Caco-2 (cell line): Measurements from ENCODE around the gene USP37. TPM values are rescaled to one million over a fixed set of nuclear protein-coding genes. Genes with fewer than 3 reads are reported as not detected.

ENCODE experiments used
- BruUV-seq: library from RNA; stranded (reverse); fragments of 400-500 nt; replicated peaks from 2 replicates; lab custom pipeline; 2021; lab: Mats Ljungman, UMichigan
- CTCF ChIA-PET: fragments of 300-600 bp; sonication (Branson Sonifier 250); formaldehyde crosslinking; loops from one replicate; lab custom pipeline; 2022; ENCODE audit warnings: antibody characterized with exemption; lab: Charles Lee
- POLR2A ChIA-PET: fragments of 300-600 bp; sonication (Branson Sonifier 250); formaldehyde crosslinking; loops from one replicate; lab custom pipeline; 2022; ENCODE audit warnings: antibody characterized with exemption; lab: Charles Lee
- DNase-seq, 2 experiments: peaks; one replicate each; pipeline versions ENCODE4 v3.0.0 to v3.0.0-alpha.2; 2020 to 2022
- H3K27me3 ChIP-seq: replicated peaks from 2 replicates; pipeline ENCODE4 v1.6.0; 2011; ENCODE audit warnings: low read length; ENCODE audit not compliant: control insufficient read depth, insufficient read depth
- H3K36me3 ChIP-seq: 2 replicates; pipeline ENCODE4 v1.5.1; 2011; ENCODE audit warnings: low read length; ENCODE audit not compliant: control insufficient read depth, insufficient read depth
- H3K4me1 ChIP-seq: fragments of 250-450 bp; sonication (Bioruptor Pico); 2 replicates; pipeline ENCODE4 v1.5.1; 2020; ENCODE audit warnings: mild to moderate bottlenecking
- H3K4me3 ChIP-seq: 2 replicates; pipeline ENCODE4 v1.5.1; 2011; ENCODE audit warnings: low read depth, mild to moderate bottlenecking, control low read depth, low read length
- H3K9me3 ChIP-seq: fragments of 250-450 bp; sonication (Bioruptor Pico); 2 replicates; pipeline ENCODE4 v1.5.1; 2020; ENCODE audit warnings: mild to moderate bottlenecking, moderate library complexity
- H3K27ac Mint-ChIP-seq: one replicate; pipeline ENCODE4 v1.8.0; 2022; ENCODE audit warnings: mixed read lengths; ENCODE audit not compliant: unreplicated experiment
- H3K27me3 Mint-ChIP-seq: one replicate; pipeline ENCODE4 v1.8.0; 2022; ENCODE audit warnings: mixed read lengths; ENCODE audit not compliant: insufficient read depth, unreplicated experiment
- H3K36me3 Mint-ChIP-seq: one replicate; pipeline ENCODE4 v1.8.0; 2022; ENCODE audit warnings: mild to moderate bottlenecking, mixed read lengths; ENCODE audit not compliant: insufficient read depth, unreplicated experiment
- H3K4me1 Mint-ChIP-seq: one replicate; pipeline ENCODE4 v1.8.0; 2022; ENCODE audit warnings: low read depth, mixed read lengths; ENCODE audit not compliant: unreplicated experiment
- H3K4me3 Mint-ChIP-seq: one replicate; pipeline ENCODE4 v1.8.0; 2022; ENCODE audit warnings: mild to moderate bottlenecking, moderate library complexity, mixed read lengths; ENCODE audit not compliant: unreplicated experiment
- H3K9me3 Mint-ChIP-seq: one replicate; pipeline ENCODE4 v1.8.0; 2022; ENCODE audit warnings: mixed read lengths; ENCODE audit not compliant: unreplicated experiment
- CTCF ChIP-seq, 2 experiments: fragments of 200-600 bp in 1 of 2; IDR thresholded peaks; 1 replicate in 1 of 2; 2 replicates in 1 of 2; pipeline versions ENCODE4 v1.5.1 to v1.8.0; 2011 to 2022; ENCODE audit warnings: antibody characterized with exemption in 1 of 2, control low read depth in 1 of 2, inconsistent platforms in 1 of 2, low read depth in 1 of 2, low read length in 1 of 2, mild to moderate bottlenecking in 1 of 2, moderate library complexity in 1 of 2; ENCODE audit not compliant: insufficient read depth in 1 of 2, severe bottlenecking in 1 of 2, unreplicated experiment in 1 of 2
- intact Hi-C: fragments of 100-400 bp; cut with micrococcal nuclease; formaldehyde crosslinking; loops from one replicate; pipeline ENCODE4 v1.10.0; 2022; ENCODE audit not compliant: unreplicated experiment
- total RNA-seq: library from RNA; stranded (reverse); gene quantifications from 2 replicates; pipeline ENCODE4 v1.2.3, GENCODE V29; 2022

Gene USP37
- total RNA-seq, 1 experiment from 2014 or later, result 22.2 TPM

- no peak within 1 kb of the TSS for H3K4me3 Mint-ChIP-seq
- peaks cover 14% of the 10 kb centered on the region for H3K27me3 Mint-ChIP-seq
- Histone ChIP-seq H3K4me3 (no peak within 1 kb of the TSS), H3K4me1 (no peaks in the 10 kb centered on the region), H3K36me3 (no peaks in the 10 kb centered on the region), H3K27me3 (no peaks in the 10 kb centered on the region), H3K9me3 (no peaks in the 10 kb centered on the region)
- CTCF ChIA-PET, result no interaction called here
- no peaks in the 10 kb centered on the region for H3K9me3 Mint-ChIP-seq
- DNase-seq, result no peak
- BruUV-seq, result no TSS peak
- no peak for TF ChIP-seq CTCF (IDR thresholded peaks at IDR 0.05; ENCODE audit: insufficient read depth in 1 of 2, low read depth in 1 of 2, low read length in 1 of 2, severe bottlenecking in 1 of 2, unreplicated experiment in 1 of 2)
- H3K27ac Mint-ChIP-seq, result no peak within 1 kb of the TSS
- H3K4me1 Mint-ChIP-seq, result no peaks in the 10 kb centered on the region
- H3K36me3 Mint-ChIP-seq, result no peaks in the 10 kb centered on the region
- POLR2A ChIA-PET, result no interaction called here
- intact Hi-C loops, result no loop called here
These were observed 39.4 kb upstream of the USP37 start, which contains the start of gene PLCD4 for GRCh38 chr2:218607436-218608115. TSS of gene PLCD4 (plus strand) at chr2:218607899. CDS start at chr2:218615740, 7,841 bp downstream.

- no peak for TF ChIP-seq CTCF (IDR thresholded peaks at IDR 0.05; ENCODE audit: insufficient read depth in 1 of 2, low read depth in 1 of 2, low read length in 1 of 2, severe bottlenecking in 1 of 2, unreplicated experiment in 1 of 2)
- no peaks in the 10 kb centered on the region for H3K27me3 ChIP-seq
- no peak for DNase-seq
- H3K9me3 ChIP-seq, result no peaks in the 10 kb centered on the region
- no TSS peak for BruUV-seq
- no peak overlapping the region for H3K27ac Mint-ChIP-seq
- H3K4me3 ChIP-seq, result no peak overlapping the region
- ChIA-PET CTCF (no interaction called here), POLR2A (no interaction called here)
- H3K9me3 Mint-ChIP-seq, result no peaks in the 10 kb centered on the region
- H3K4me3 Mint-ChIP-seq, result no peak overlapping the region
- no peaks in the 10 kb centered on the region for H3K4me1 ChIP-seq
- no peaks in the 10 kb centered on the region for H3K36me3 Mint-ChIP-seq
- H3K27me3 Mint-ChIP-seq, result peaks cover 11% of the 10 kb centered on the region
- no peaks in the 10 kb centered on the region for H3K4me1 Mint-ChIP-seq
- H3K36me3 ChIP-seq, result no peaks in the 10 kb centered on the region
- intact Hi-C loops, result no loop called here
These were observed 37.3 kb upstream of the USP37 start for GRCh38 chr2:218605432-218605831.

- ChIA-PET CTCF (no interaction called here), POLR2A (no interaction called here)
- TF ChIP-seq CTCF (IDR thresholded peaks at IDR 0.05; ENCODE audit: insufficient read depth in 1 of 2, low read depth in 1 of 2, low read length in 1 of 2, severe bottlenecking in 1 of 2, unreplicated experiment in 1 of 2), result no peak
- no peak overlapping the region for H3K27ac Mint-ChIP-seq
- Histone ChIP-seq H3K27me3 (no peaks in the 10 kb centered on the region), H3K36me3 (peaks cover 4% of the 10 kb centered on the region; the same call in 1 of the 2 replicates), H3K9me3 (no peaks in the 10 kb centered on the region), H3K4me3 (no peak overlapping the region), H3K4me1 (no peaks in the 10 kb centered on the region)
- DNase-seq, result no peak
- H3K4me1 Mint-ChIP-seq, result no peaks in the 10 kb centered on the region
- no peaks in the 10 kb centered on the region for H3K27me3 Mint-ChIP-seq
- no peak overlapping the region for H3K4me3 Mint-ChIP-seq
- H3K9me3 Mint-ChIP-seq, result no peaks in the 10 kb centered on the region
- intact Hi-C loops, result no loop called here
- BruUV-seq, result no TSS peak
- H3K36me3 Mint-ChIP-seq, result peaks cover 96% of the 10 kb centered on the region
These were observed 17.4 kb upstream of the USP37 start for GRCh38 chr2:218585541-218585940.
